ENCODE results near the gene PPT2.
A peak's percentile ranks its signal among the peaks of the same experiment; 100 is the strongest.

Gene PPT2

DNA sequence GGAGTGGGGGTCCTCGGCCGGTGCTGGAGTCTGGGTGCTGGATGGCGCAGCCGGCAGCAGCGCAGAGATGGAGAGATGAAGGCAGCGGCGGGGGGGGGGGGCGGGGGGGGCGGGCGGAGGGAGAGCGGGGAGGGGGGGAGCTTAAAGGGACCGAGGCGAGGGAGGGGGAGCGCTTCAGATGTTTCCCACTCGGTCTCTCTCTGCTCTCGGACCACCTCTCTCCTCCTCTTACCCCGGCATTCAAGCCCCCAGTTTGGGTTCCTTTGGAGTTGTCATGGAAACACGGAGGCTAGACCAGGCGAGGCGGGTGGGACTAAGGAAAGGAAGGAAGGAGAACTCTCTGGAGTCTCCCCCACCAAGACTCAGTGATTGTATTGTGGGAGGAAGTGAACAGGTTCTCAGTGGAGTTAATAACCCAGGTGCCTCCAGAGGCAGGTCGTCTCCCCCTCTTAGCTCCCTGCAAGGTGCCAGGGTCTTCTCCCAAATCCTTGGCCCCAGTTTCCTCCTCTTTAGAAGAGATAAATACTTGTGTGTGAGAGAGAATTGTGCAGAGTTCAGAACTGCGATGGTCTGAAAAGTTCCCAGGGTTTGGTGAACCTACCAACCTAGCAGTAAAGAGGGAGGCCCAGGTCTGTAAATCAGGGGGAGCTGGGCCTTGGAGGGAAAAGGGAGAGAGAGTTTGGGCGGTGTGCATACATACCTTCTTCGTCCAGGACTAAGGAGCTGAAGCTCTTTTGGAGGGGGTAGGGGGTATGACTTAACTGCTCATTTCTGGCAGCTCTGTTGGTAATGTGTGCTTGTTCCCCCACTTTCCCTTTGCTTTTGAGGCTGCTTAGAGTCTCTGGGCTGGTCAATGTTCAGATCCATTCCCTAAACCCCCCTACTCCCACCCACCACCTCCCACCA lies 1.8 kb upstream of the PPT2 start, which contains the start of gene PRRT1:
TSS of gene PRRT1 (minus strand) at position 77 of the 906 bp plus-strand sequence. CDS start 112 bp downstream, outside the sequence.
- no peak for DNase-seq (ENCODE audit: low read depth, low spot score)

GRCh38 chr6:32152769-32153563 lies 975 bp upstream of the PPT2 start:
- DNase-seq (ENCODE audit: low read depth, low spot score), result no peak

DNA sequence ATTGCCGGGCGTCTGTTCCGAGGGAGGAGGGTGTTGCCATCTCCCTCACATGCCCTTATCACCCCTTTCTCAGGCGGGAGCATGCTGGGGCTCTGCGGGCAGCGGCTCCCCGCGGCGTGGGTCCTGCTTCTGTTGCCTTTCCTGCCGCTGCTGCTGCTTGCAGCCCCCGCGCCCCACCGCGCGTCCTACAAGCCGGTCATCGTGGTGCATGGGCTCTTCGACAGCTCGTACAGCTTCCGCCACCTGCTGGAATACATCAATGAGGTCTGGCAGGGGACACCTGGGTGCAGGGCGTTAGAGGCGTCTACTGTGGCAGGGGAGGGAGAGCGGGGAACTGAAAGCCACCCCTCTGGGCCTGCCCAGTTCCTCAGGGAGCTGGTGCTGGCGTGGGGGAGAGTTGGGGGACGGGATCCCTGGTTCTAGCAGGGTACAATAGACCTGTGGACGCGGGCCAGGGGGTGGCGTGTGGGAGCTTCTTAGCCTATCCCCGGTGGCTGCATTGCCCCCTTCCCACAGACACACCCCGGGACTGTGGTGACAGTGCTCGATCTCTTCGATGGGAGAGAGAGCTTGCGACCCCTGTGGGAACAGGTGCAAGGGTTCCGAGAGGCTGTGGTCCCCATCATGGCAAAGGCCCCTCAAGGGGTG lies 697 bp downstream of the PPT2 start:
- peak; percentile 26 for DNase-seq (ENCODE audit: low read depth, low spot score)

GRCh38 chr6:32156891-32157290 lies 3.0 kb downstream of the PPT2 start:
- no peak for DNase-seq (ENCODE audit: low read depth, low spot score)

DNA sequence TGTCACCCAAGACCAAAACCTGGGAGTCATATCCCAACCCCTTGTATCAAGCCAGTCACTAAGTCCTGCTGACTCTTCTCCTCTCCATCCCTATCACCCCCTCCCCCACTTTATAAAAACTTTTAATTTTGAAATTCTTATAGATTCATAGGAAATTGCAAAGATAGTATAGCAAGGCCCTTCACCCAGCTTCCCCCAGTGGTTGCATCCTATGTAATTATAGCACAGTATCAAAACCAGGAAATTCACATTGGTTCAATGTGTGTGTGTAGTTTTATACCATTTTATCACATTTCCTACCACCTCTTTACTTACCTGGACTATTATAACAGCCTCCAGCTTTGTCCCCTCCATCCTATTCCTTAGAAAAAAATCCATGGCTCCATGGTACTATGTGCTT lies 4.1 kb downstream of the PPT2 start:
- DNase-seq (ENCODE audit: low read depth, low spot score), result no peak

DNA sequence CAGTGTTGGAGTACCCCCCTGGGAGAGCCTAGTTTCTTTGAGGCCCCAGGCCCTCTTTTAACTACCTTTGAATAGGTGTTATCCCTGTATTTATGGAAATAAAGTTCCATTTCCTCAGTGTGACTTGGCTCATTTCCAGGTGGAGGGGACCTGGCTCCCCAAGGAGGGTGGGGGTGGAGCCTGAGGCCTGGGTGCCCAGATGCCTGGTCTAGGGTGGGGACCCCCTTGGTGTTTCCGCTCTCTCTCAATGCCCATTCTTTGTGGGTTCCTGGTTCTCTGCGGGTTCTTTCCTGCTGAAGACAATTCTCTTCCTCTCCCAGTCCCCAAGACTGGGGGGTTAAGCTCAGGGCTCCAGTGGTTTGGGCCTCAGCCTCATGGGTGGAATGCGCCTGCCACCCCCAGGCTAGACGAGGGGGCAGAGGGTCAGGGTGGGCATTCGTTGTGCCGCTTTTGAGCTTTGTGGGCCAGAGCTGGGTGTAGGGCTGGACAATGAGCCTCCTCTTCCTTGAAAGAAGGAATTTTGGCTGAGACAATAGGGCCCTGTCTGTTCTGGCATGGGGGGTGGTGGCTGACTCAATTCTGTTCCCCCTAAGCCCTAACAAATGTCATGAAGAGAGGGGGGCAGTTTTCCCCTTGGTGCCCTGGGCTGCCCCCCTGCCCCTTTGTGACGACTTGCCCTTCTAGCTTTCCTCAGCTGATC lies 9.8 kb downstream of the PPT2 start:
- no peak for DNase-seq (ENCODE audit: low read depth, low spot score)

DNA sequence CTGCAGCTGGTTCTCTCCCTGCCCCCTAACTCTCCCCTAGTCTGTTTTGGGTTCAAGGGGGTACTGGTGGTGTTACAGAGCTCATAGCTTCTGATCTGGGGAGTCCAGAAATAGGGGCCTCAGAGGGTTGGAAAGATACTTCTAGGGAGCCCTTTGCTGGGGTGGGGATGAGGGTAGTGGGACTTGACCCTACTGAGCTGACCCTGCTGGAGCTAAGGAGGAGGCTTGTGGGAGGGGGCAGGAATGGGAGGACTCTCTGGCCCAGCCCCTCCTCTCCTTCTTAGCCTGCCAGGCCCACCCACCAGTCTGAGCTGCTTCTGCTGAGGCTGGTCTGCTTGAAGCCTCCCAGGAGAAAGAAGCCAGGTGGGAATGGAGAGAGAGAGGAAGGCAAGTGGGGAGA lies 10.4 kb downstream of the PPT2 start, which contains the start of gene EGFL8:
TSS of gene EGFL8 (plus strand) at position 301 of the 400 bp plus-strand sequence. CDS start 1,571 bp downstream, outside the sequence.
- DNase-seq (ENCODE audit: low read depth, low spot score), result no peak

- DNase-seq (ENCODE audit: low read depth, low spot score), result no peak
These were observed 12.6 kb downstream of the PPT2 start for GRCh38 chr6:32166411-32167061.

- no peak for DNase-seq (ENCODE audit: low read depth, low spot score)
These were observed 13.3 kb downstream of the PPT2 start for GRCh38 chr6:32167154-32167760.

DNA sequence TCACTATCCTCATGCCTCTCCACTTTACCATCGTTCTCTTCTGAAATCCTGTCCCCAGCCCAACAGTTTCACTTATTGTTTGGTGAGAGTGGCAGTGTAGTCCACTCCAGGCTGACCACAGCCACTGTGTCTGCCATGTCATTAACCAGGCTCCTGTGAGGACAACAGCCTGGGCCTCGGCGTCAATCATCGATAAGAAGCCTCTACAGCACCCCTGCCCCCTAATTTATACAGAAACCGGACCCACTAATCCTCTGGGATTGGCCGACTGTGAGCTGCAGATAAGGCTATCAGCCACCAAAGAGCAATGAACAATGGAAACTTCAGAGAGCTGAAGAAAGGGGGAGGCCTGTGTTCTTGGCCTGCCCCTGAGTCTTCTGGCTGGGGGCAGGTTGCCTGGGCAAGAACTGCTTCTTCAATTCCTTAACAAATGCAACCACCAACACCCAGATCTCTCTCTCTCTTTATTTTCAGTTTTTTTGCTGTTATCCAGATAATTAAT lies 13.9 kb downstream of the PPT2 start:
- no peak for DNase-seq (ENCODE audit: low read depth, low spot score)

- DNase-seq (ENCODE audit: low read depth, low spot score), result no peak
These were observed 14.4 kb downstream of the PPT2 start for GRCh38 chr6:32168350-32168749.

DNA sequence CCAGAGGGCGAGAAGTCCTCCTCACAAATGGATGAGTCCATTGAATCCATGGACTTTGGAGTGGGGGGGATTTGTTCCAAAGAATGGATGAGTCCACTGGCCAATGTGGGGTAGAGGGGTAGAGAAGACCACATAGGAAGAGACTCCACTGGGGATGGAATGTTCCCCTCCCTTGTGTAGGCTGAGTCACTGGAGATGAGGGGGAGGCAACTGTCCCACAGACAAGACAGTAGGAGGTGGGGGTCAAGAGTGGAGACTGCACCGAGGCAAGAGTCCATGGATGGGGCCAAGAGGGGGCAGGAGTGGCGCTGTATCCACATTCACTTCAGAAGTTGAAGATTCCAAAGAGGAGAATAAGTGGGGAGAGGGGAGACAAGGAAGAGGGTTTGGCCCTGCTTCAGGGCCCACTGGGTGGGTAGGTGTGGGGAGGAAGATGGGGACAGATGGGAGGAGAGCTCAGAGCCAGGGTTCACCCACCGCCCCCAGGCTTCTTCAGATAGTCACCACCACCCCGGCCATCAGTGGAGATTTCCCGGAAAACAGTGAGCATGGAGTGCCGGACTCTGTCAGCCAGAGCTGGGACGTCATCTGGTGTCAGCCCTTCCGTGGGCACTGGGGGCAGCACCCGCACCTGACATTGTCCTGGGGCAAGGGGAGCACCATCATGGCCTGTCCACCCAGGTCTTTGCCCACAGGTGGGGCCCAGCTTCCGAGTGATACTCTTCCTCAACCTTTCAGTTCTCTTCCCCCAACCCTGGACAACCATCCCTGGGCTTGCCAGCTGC lies 15.1 kb downstream of the PPT2 start:
- no peak for DNase-seq (ENCODE audit: low read depth, low spot score)

DNA sequence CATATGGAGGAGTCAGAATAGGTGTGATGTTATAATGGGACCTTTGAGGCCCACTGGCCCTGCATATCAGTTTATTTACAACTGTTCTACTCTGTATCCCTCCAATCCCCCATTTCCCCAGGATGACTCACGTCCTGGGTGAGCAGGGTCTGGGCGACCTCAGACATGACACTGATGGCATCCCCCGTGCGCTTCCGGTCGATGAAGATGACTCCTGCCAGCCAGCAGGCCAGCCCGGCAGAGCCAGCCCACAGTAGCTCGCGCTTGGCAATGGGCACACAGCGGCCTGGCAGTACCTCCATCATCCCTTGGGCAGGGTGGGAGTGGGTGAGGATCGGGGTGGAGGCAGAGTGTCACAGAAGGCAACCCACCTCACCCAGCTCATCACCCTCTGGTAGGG lies 16.4 kb downstream of the PPT2 start:
- DNase-seq (ENCODE audit: low read depth, low spot score), result no peak

DNA sequence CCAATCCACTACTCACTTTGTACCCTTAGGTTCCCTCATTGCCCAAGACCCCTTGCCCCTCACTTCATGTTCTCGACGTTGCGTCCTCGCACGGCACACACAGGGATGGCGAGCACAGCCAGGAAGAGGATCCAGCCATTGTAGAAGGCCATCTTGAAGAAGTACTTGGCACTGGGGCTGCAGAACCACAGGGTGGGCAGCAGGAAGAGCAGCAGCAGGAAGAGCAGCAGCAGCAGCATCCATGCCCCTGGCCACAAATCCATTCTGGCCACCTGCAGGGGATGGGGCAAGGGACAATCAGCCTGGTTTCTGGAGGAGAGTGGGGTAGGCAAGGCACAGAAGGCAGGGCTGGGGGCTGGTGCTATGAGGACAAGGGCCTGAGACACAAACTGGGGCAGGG lies 17.3 kb downstream of the PPT2 start:
- DNase-seq (ENCODE audit: low read depth, low spot score), result no peak

DNA sequence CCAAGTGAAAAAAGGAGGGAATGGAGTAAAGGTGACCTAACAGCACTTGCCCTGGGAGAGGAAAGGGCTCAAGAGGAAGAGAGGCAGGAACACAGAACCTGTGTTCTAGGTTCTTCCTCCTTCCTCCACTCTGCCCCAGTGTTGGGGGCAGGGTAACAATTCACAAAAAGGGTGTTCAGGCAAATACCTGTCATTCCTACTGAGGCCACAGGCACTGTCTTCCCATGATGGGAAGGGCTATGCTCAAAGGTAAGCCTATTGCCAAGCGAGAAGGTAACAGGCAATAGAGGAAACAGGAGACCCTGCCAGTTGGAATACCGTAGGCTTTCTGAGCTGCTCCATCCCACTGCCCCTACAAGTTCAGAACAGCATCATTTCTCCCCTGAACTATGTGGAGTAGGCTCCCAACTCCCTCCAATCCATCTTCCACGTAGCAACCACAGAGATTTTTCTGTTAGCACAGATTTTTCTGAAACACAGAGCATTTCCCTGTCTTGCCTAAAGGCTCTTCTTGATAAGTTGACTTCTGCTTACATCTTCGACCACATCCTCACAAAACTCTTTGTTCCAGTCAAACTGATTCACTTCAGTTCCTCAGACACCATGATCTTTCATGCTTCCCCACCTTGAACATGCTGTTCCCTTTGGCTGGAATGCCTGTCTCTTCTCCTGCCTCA lies 19.2 kb downstream of the PPT2 start:
- DNase-seq (ENCODE audit: low read depth, low spot score), result no peak

GRCh38 chr6:32174416-32174815 lies 20.5 kb downstream of the PPT2 start:
- no peak for DNase-seq (ENCODE audit: low read depth, low spot score)

DNA sequence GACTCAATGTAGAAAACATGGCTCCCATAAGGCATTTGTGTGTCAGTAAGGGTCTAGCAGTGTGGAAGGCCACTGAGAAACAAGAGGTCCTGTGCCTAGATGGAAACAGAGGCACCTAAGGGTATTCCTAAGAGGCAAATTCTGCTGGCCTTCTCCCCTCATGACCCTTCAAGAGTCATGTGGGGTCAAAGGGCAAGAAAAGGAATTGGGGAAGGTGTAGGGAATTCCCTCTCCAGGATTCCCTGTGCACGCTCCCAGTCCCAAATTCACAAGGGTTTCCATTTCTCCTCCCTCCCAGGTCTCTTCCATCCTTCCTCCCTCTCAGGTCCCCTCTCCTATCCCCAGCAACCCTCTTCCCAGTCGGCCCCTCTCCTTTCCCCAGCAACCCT lies 21.4 kb downstream of the PPT2 start:
- no peak for DNase-seq (ENCODE audit: low read depth, low spot score)

DNA sequence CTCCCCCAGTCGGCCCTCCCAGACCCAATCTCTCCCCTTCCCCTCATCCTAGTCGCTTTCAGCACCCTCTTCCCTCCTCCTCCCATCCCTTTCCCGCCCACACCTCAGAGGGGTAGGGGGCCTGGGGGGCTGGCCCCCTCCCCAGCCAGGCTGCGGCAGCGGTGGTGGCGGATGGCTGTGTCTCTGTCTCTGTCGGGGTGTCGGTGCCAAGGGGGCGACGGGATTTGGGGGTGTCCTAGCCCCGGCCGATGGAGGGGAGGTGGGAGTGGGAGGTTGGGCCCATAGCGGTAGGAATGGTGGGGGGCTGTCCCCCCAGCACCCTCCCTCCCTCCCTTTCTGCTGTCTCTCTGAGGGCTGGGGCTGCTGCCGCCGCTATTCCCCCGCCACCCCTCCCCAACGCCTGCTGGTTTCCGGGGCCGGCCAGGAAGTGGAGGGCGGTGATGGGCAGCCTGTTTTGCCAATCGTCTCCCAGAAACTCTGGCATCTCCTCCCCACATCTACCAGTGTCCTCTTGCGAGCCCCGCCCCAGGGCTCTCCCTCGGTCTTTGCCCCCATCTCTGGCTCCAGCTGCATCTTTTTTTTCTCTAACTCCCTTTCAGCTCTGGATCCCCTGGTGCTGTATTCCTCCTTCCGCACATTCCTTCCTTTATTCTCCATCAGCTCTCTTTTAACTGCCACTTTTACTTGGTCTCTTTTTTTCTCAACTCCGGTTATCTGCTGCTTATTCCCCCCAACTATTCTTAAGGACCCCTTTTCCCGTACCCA lies 22.0 kb downstream of the PPT2 start, which contains the start of gene AGPAT1:
TSS of gene AGPAT1 (minus strand) at position 374 of the 765 bp plus-strand sequence. CDS start 4,588 bp downstream, outside the sequence.
- DNase-seq (ENCODE audit: low read depth, low spot score), result peak; percentile 92
